Stimulated activated CD4-positive, alpha-beta T cell treated with anti-CD3 and anti-CD28 coated beads, Interleukin-4, amount 100 ng/mL, for 48 hours (primary cell): Measurements from ENCODE around the gene CYP1B1.
A peak's percentile ranks its signal among the peaks of the same experiment; 100 is the strongest.

Experiments used
- DNase-seq, 2 donors: peaks; one replicate each; pipeline ENCODE4 v3.0.0-alpha.2; 2020; ENCODE audit warnings: low read depth in 2 of 2

CYP1B1 gene

GRCh38 chr2:38076710-38077430 is 919 bp upstream of the CYP1B1 start:
- DNase-seq: peak; percentile 67 to 79

GRCh38 chr2:38076152-38076709 is 280 bp upstream of the CYP1B1 start:
- peak; percentile 51 to 62 for DNase-seq

- peak in 1 of 2 donors; percentile 6 for DNase-seq
Observed at GRCh38 chr2:38074764-38075506, 1.0 kb downstream of the CYP1B1 start.

GRCh38 chr2:38074058-38074763 is 1.7 kb downstream of the CYP1B1 start:
- DNase-seq: peak in 1 of 2 donors; percentile 4

- DNase-seq: no peak
Observed at GRCh38 chr2:38073211-38074057, 2.5 kb downstream of the CYP1B1 start.

GRCh38 chr2:38070438-38070837 is 5.5 kb downstream of the CYP1B1 start:
- DNase-seq: no peak

- no peak for DNase-seq
Observed at GRCh38 chr2:38068234-38068633, 7.7 kb downstream of the CYP1B1 start.

- DNase-seq: no peak
Observed at GRCh38 chr2:38066421-38067115, 9.4 kb downstream of the CYP1B1 start.

- DNase-seq: no peak
Observed at GRCh38 chr2:38065502-38066135, 10.3 kb downstream of the CYP1B1 start.

- no peak for DNase-seq
Observed at GRCh38 chr2:38064801-38065501, 11.0 kb downstream of the CYP1B1 start.

- DNase-seq: no peak
Observed at GRCh38 chr2:38060236-38061018, 15.5 kb downstream of the CYP1B1 start.

GRCh38 chr2:38057651-38058410 is 18.1 kb downstream of the CYP1B1 start:
- no peak for DNase-seq

- DNase-seq: no peak
Observed at GRCh38 chr2:38056216-38056615, 19.7 kb downstream of the CYP1B1 start.

- DNase-seq: no peak
Observed at GRCh38 chr2:38045811-38046210, 30.1 kb downstream of the CYP1B1 start.

GRCh38 chr2:38039121-38039910 is 36.6 kb downstream of the CYP1B1 start:
- no peak for DNase-seq

- DNase-seq: no peak
Observed at GRCh38 chr2:38038682-38039081, 37.3 kb downstream of the CYP1B1 start.
